ENCODE measurements around the gene APEX1. TPM values are rescaled to one million over a fixed set of nuclear protein-coding genes. Genes with fewer than 3 reads are reported as not detected.

Gene APEX1
- total RNA-seq, 1 experiment from 2014 or later = 113 TPM

- no peaks in the 10 kb centered on the region for H3K27me3 ChIP-seq (ENCODE audit: insufficient read depth, low read depth)
- 0 out of 2 replicates have a peak, but pooled peaks cover 3% of the 10 kb centered on the region for H3K4me1 ChIP-seq (replicated peaks; ENCODE audit: insufficient read depth)
- intact Hi-C loops (cut with micrococcal nuclease; ENCODE audit: unreplicated experiment) = no loop called here
- H3K9me3 ChIP-seq (ENCODE audit: insufficient read depth, low read depth) = no peaks in the 10 kb centered on the region
- ChIA-PET CTCF (no interaction called here), POLR2A (ENCODE audit: unreplicated experiment) (no interaction called here)
- H3K27ac ChIP-seq = no peak overlapping the region
- no peaks in the 10 kb centered on the region for H3K79me2 ChIP-seq (ENCODE audit: low read depth)
- BruUV-seq (replicated peaks) = no TSS peak
- no peak overlapping the region for H2AFZ ChIP-seq
- no peaks in the 10 kb centered on the region for H3K36me3 ChIP-seq (ENCODE audit: low read depth)
- no peaks in the 10 kb centered on the region for H4K20me1 ChIP-seq (ENCODE audit: insufficient read depth)
- no peaks in the 10 kb centered on the region for H3F3A ChIP-seq (ENCODE audit: insufficient read depth, low read depth)
- no peak overlapping the region for H3K4me2 ChIP-seq
- no peaks in the 10 kb centered on the region for H3K9me2 ChIP-seq (ENCODE audit: insufficient read depth)
- no peak for DNase-seq
- H3K4me3 ChIP-seq = no peak overlapping the region
- TF ChIP-seq EZH2 (IDR thresholded peaks at IDR 0.05; ENCODE audit: low read depth) = no peak
- no peak for TF ChIP-seq CTCF (conservative IDR thresholded peaks at IDR 0.05)
Observed at GRCh38 chr14:20428802-20429201, 26.2 kb upstream of the APEX1 start.

- Histone ChIP-seq H3K27ac (no peak overlapping the region), H3K4me1 (replicated peaks; ENCODE audit: insufficient read depth) (0 out of 2 replicates have a peak, but pooled peaks cover 3% of the 10 kb centered on the region), H2AFZ (no peak overlapping the region), H3K9me3 (ENCODE audit: insufficient read depth, low read depth) (no peaks in the 10 kb centered on the region), H3K9me2 (ENCODE audit: insufficient read depth) (no peaks in the 10 kb centered on the region), H4K20me1 (ENCODE audit: insufficient read depth) (no peaks in the 10 kb centered on the region), H3K36me3 (ENCODE audit: low read depth) (no peaks in the 10 kb centered on the region), H3K4me2 (no peak overlapping the region), H3F3A (ENCODE audit: insufficient read depth, low read depth) (no peaks in the 10 kb centered on the region), H3K79me2 (ENCODE audit: low read depth) (no peaks in the 10 kb centered on the region), H3K27me3 (ENCODE audit: insufficient read depth, low read depth) (no peaks in the 10 kb centered on the region), H3K4me3 (no peak overlapping the region)
- no peak for DNase-seq
- intact Hi-C loops (cut with micrococcal nuclease; ENCODE audit: unreplicated experiment) = no loop called here
- CTCF ChIA-PET = no interaction called here
- TF ChIP-seq EZH2 (IDR thresholded peaks at IDR 0.05; ENCODE audit: low read depth) = no peak
- no peak for TF ChIP-seq CTCF (conservative IDR thresholded peaks at IDR 0.05)
- POLR2A ChIA-PET (ENCODE audit: unreplicated experiment) = no interaction called here
- no TSS peak for BruUV-seq (replicated peaks)
Observed at GRCh38 chr14:20429801-20430669, 25.0 kb upstream of the APEX1 start.

GRCh38 chr14:20434701-20435581, 20.1 kb upstream of the APEX1 start:
- ChIA-PET POLR2A (ENCODE audit: unreplicated experiment) (no interaction called here), CTCF (no interaction called here)
- Histone ChIP-seq H3K4me3 (no peak overlapping the region), H2AFZ (no peak overlapping the region), H3K27ac (no peak overlapping the region), H3K4me1 (replicated peaks; ENCODE audit: insufficient read depth) (no peaks in the 10 kb centered on the region), H3K79me2 (ENCODE audit: low read depth) (no peaks in the 10 kb centered on the region), H3K9me3 (ENCODE audit: insufficient read depth, low read depth) (no peaks in the 10 kb centered on the region), H3K4me2 (no peak overlapping the region), H4K20me1 (ENCODE audit: insufficient read depth) (no peaks in the 10 kb centered on the region), H3F3A (ENCODE audit: insufficient read depth, low read depth) (no peaks in the 10 kb centered on the region), H3K9me2 (ENCODE audit: insufficient read depth) (no peaks in the 10 kb centered on the region), H3K27me3 (ENCODE audit: insufficient read depth, low read depth) (no peaks in the 10 kb centered on the region; the same call in 1 of the 2 replicates), H3K36me3 (ENCODE audit: low read depth) (no peaks in the 10 kb centered on the region)
- DNase-seq = no peak
- BruUV-seq (replicated peaks) = no TSS peak
- TF ChIP-seq CTCF (conservative IDR thresholded peaks at IDR 0.05) (no peak), EZH2 (IDR thresholded peaks at IDR 0.05; ENCODE audit: low read depth) (no peak)
- intact Hi-C loops (cut with micrococcal nuclease; ENCODE audit: unreplicated experiment) = no loop called here

All from PC-9 (cell line).